Thyroid gland (tissue), 4 donors: ENCODE data around the gene APRT.

Experiments
- CTCF ChIP-seq, 6 experiments: fragments of 200-600 bp in 3 of 6; fragments of 450-650 bp in 3 of 6; sonication (generic) in 3 of 6; IDR thresholded peaks; one replicate each; pipeline ENCODE4 v1.5.1; 2016 to 2019; ENCODE audit warnings: antibody characterized with exemption in 6 of 6, mild to moderate bottlenecking in 2 of 6, inconsistent platforms in 1 of 6, moderate library complexity in 1 of 6
- POLR2A ChIP-seq, 2 donors: fragments of 450-650 bp; IDR thresholded peaks; one replicate each; pipeline ENCODE4 v1.6.1; 2017; ENCODE audit warnings: antibody characterized with exemption in 2 of 2, mild to moderate bottlenecking in 2 of 2, moderate library complexity in 1 of 2

DNA sequence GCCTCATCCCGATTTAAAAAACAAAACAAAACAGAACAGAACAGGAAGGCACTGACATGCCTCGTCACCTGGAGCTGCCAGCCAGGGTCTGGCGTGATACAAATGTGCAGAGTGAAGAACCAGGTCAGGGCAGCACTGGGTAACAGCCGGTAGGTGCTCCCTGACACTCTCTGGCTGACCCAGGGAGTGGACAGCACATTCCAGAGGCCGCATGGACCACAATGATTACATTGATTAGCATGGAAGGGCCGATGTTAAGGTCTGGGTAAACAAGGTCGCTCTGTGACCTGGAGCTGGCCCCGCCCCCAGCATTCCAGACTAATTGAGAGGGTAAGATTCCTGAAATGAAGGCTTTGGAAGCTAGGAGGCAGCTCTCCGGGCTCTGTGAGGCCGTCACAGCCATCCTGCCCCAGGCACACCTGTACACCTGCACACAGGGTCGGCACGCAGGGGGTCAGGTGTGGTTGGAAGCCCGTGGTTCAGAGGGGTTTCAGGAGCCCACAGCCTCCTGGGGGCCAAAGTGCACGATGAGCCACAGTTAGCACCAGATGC, 48.1 kb downstream of the APRT start:
- peak in 2 of 6 experiments; percentile 13 to 31 for TF ChIP-seq CTCF (IDR thresholded peaks at IDR 0.05)
- no peak for TF ChIP-seq POLR2A (IDR thresholded peaks at IDR 0.05)
